ENCODE results near the gene COA3. TPM values are rescaled to one million over a fixed set of nuclear protein-coding genes. Genes with fewer than 3 reads are reported as not detected.
A peak's percentile ranks its signal among the peaks of the same experiment; 100 is the strongest.

The COA3 gene
- total and polyA plus RNA-seq, 4 donors, result 55.7 to 142 (median 76.7) TPM

DNA sequence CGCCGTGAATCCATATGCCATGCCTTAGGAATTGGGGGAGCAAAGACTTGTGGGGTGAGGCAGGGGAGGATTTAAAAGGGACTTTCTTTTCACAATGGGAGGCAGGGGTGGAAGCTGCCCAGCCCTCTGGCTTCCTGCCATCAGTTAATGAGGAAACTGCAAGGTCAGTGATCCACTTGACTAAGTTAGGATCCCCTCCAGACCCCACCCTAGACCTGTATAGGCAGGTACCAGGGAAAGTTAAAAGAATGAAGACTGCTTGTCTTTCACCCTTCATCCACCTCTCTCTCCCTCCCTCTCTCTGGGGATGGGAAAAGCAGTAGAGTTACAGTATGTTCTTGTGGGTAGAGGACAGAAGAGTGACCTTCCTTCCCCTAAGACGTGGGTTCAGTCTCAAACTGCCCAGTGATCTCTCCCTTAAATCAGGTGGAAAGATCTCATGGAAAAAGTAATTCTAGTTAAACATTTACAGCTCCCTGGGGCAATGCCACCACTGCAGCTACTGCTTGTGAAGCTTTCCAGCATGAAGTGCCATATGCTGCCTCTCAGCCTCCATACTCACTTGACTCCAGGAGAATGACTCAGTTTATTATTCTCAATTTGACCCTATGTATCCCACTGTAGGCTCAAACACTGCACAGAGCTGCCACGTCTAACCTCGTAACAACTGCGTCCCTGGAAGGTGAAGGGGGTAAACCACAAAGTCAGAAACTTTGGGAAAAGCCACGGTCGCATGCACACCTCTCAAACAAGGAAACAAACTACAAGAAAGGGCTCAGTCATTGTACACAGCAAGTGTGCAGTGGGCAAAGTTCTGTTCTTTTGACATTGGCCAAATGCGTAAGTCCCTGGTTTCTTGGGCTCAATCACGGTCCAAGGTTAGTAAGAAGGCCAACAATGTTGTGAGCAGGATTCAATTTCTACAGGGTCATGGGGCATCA lies 1.2 kb downstream of the COA3 start:
- H3K4me1 ChIP-seq (ENCODE audit: control insufficient read depth in 5 of 5, insufficient read depth in 5 of 5, low read length in 5 of 5), result peaks cover 5 to 14% (median 8%) of the 10 kb centered on the region in 5 donors
- H3K27ac ChIP-seq (ENCODE audit: low read depth in 1 of 2, low read length in 1 of 2), result peak overlapping the region in 1 of 2 donors; percentile 56
- WGBS, 2 donors, result 71 to 83% methylated on average over 10 of the region's 10 CpGs
- TF ChIP-seq, protein P1, sequence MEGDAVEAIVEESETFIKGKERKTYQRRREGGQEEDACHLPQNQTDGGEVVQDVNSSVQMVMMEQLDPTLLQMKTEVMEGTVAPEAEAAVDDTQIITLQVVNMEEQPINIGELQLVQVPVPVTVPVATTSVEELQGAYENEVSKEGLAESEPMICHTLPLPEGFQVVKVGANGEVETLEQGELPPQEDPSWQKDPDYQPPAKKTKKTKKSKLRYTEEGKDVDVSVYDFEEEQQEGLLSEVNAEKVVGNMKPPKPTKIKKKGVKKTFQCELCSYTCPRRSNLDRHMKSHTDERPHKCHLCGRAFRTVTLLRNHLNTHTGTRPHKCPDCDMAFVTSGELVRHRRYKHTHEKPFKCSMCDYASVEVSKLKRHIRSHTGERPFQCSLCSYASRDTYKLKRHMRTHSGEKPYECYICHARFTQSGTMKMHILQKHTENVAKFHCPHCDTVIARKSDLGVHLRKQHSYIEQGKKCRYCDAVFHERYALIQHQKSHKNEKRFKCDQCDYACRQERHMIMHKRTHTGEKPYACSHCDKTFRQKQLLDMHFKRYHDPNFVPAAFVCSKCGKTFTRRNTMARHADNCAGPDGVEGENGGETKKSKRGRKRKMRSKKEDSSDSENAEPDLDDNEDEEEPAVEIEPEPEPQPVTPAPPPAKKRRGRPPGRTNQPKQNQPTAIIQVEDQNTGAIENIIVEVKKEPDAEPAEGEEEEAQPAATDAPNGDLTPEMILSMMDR (IDR thresholded peaks at IDR 0.05; ENCODE audit: control extremely low read depth, extremely low read depth), result no peak
- H3K9me3 ChIP-seq (ENCODE audit: control insufficient read depth in 4 of 4, insufficient read depth in 3 of 4, low read length in 3 of 4), result no peaks in the 10 kb centered on the region
- DNase-seq (no peak), ATAC-seq (ENCODE audit: insufficient read depth, low FRiP score) (no peak)
- peak overlapping the region; percentile 91 to 93 for H3K9ac ChIP-seq (ENCODE audit: insufficient read depth in 1 of 2, low read length in 2 of 2)
- H3K36me3 ChIP-seq (ENCODE audit: control insufficient read depth in 4 of 4, insufficient read depth in 4 of 4, low read length in 4 of 4), result peaks cover 0 to 6% (median 4%) of the 10 kb centered on the region in 4 donors
- peak overlapping the region; percentile 46 for H3K4me3 ChIP-seq
- no peaks in the 10 kb centered on the region for H3K27me3 ChIP-seq (ENCODE audit: control insufficient read depth in 3 of 3, insufficient read depth in 3 of 3, low read length in 2 of 3)

DNA sequence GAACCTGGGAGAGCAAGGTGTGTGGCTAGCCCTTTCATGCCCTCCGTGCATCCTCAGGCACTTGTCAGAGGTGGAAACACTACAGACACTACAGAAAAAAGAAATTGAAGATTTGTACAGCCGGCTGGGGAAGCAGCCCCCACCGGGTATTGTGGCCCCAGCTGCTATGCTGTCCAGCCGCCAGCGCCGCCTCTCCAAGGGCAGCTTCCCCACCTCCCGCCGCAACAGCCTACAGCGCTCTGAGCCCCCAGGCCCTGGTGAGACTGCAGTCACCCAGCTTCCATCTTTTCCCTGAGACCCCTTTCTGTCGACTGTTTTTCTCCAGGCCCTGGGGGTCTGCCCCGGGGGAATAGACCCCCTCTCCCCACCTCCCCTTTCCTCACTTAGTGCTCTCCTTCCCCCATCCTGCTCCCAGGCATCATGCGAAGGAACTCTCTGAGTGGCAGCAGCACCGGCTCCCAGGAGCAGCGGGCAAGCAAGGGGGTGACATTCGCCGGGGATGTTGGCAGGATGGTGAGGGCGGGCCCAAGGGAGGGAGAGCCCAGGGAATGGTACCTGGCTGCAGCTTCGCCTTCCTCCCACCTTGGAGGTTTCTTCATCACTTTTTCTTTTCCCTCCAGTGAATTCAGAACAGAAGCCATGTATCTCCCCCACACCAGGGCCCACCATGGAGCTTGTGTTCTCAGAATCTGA lies 2.3 kb downstream of the COA3 start:
- peaks cover 5 to 14% (median 8%) of the 10 kb centered on the region in 5 donors for H3K4me1 ChIP-seq (ENCODE audit: control insufficient read depth in 5 of 5, insufficient read depth in 5 of 5, low read length in 5 of 5)
- no peaks in the 10 kb centered on the region for H3K9me3 ChIP-seq (ENCODE audit: control insufficient read depth in 4 of 4, insufficient read depth in 3 of 4, low read length in 3 of 4)
- no peak overlapping the region for H3K27ac ChIP-seq (ENCODE audit: low read depth in 1 of 2, low read length in 1 of 2)
- TF ChIP-seq, protein P1 (IDR thresholded peaks at IDR 0.05; ENCODE audit: control extremely low read depth, extremely low read depth), result no peak
- no peak overlapping the region for H3K4me3 ChIP-seq
- ATAC-seq (ENCODE audit: insufficient read depth, low FRiP score), result no peak
- WGBS, 2 donors, result 91 to 95% methylated on average over 18 of the region's 18 CpGs
- H3K36me3 ChIP-seq (ENCODE audit: control insufficient read depth in 4 of 4, insufficient read depth in 4 of 4, low read length in 4 of 4), result peaks cover 0 to 6% (median 4%) of the 10 kb centered on the region in 4 donors
- no peak overlapping the region for H3K9ac ChIP-seq (ENCODE audit: insufficient read depth in 1 of 2, low read length in 2 of 2)
- H3K27me3 ChIP-seq (ENCODE audit: control insufficient read depth in 3 of 3, insufficient read depth in 3 of 3, low read length in 2 of 3), result no peaks in the 10 kb centered on the region
- DNase-seq, result no peak

DNA sequence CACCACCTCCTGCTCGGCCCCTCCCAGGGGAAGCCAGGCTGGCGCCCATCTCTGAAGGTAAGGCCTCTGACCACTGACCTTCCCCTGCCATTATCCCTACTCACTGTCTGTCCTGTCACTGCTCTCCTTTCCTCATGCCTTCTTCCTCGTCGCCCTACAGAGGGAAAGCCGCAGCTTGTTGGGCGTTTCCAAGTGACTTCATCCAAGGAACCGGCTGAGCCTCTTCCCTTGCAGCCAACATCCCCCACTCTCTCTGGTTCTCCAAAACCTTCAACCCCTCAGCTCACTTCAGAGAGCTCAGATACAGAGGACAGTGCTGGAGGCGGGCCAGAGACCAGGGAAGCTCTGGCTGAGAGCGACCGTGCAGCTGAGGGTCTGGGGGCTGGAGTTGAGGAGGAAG lies 3.0 kb downstream of the COA3 start:
- 83 to 90% methylated on average over 10 of the region's 10 CpGs for WGBS, 2 donors
- H3K27ac ChIP-seq (ENCODE audit: low read depth in 1 of 2, low read length in 1 of 2), result no peak overlapping the region

More for the DNA sequence above, 3.0 kb downstream of the COA3 start:
- Histone ChIP-seq H3K27me3 (ENCODE audit: control insufficient read depth in 3 of 3, insufficient read depth in 3 of 3, low read length in 2 of 3) (no peaks in the 10 kb centered on the region), H3K9me3 (ENCODE audit: control insufficient read depth in 4 of 4, insufficient read depth in 3 of 4, low read length in 3 of 4) (no peaks in the 10 kb centered on the region), H3K4me1 (ENCODE audit: control insufficient read depth in 5 of 5, insufficient read depth in 5 of 5, low read length in 5 of 5) (peaks cover 5 to 14% (median 8%) of the 10 kb centered on the region in 5 donors), H3K4me3 (no peak overlapping the region), H3K9ac (ENCODE audit: insufficient read depth in 1 of 2, low read length in 2 of 2) (no peak overlapping the region), H3K36me3 (ENCODE audit: control insufficient read depth in 4 of 4, insufficient read depth in 4 of 4, low read length in 4 of 4) (peaks cover 0 to 6% (median 4%) of the 10 kb centered on the region in 4 donors)
- ATAC-seq (ENCODE audit: insufficient read depth, low FRiP score) (no peak), DNase-seq (no peak)
- TF ChIP-seq, protein P1 (IDR thresholded peaks at IDR 0.05; ENCODE audit: control extremely low read depth, extremely low read depth), result no peak
